ENCODE measurements around the gene C13orf46. TPM values are rescaled to one million over a fixed set of nuclear protein-coding genes. Genes with fewer than 3 reads are reported as not detected.

C13orf46 gene
- total and polyA plus RNA-seq, 10 of the 15 experiments (the other 5 are each of a cell fraction or from before 2014, with no cell fraction given), result 0.01 to 0.18 (median 0.09) TPM; not detected in 6

DNA sequence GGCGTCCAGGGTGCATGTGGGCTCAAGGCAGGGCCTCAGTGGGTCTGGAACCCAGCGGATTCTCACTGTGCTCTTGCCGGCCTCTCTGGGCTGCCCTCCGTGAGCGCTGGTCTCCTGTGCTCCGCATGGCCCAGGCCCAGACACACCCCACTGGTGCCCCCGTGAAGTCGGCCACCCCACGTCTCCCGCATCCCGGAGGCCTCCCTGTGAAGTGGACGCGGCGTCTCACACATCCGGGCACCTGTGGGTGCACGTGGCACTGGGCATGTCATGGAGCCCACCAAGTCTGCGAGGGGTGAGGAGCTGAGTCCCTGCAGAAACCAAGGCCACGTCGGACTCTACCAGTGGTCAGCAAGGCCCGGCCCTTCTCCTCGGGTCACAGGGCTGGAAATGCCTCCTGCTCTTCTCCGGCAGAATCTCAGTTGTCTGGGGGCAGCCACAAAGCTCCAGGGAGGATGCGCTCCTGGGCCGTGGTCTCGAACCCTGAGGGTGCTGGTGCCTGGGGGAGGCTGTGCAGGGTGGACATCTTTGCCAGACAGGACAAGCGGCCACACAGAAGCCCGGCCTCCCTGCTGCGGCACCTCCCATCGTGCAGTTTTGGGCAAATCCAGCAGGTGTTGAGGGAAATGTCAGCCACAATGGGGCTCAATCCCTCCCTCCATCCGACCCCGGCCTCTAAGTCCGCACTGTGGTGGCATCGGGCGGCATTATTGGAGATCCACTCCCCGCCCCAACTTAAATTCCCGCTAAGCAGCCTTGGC lies 2.2 kb downstream of the C13orf46 start:
- Histone ChIP-seq H4K20me1 (ENCODE audit: control insufficient read depth, insufficient read depth) (no peaks in the 10 kb centered on the region), H3K27ac (ENCODE audit: control insufficient read depth, insufficient read depth) (no peak overlapping the region), H3K4me2 (ENCODE audit: control insufficient read depth, insufficient read depth) (no peak overlapping the region), H2AFZ (ENCODE audit: control insufficient read depth, low read depth, low read length) (no peak overlapping the region), H3K79me2 (ENCODE audit: control insufficient read depth, insufficient read depth, low read length) (no peaks in the 10 kb centered on the region), H3K4me1 (ENCODE audit: control insufficient read depth, insufficient read depth, low read length) (no peaks in the 10 kb centered on the region), H3K36me3 (ENCODE audit: control insufficient read depth in 2 of 2, insufficient read depth in 2 of 2, low read length in 1 of 2) (no peaks in the 10 kb centered on the region; a peak in 1 of 4 replicates), H3K4me3 (no peak overlapping the region), H3K9me3 (replicated peaks; ENCODE audit: control insufficient read depth, insufficient read depth, low read length) (no peaks in the 10 kb centered on the region), H3K27me3 (replicated peaks in 1 of 2; ENCODE audit: control insufficient read depth in 2 of 2, insufficient read depth in 2 of 2, low read length in 1 of 2) (no peaks in the 10 kb centered on the region), H3K9ac (ENCODE audit: control insufficient read depth, insufficient read depth, low read length) (no peak overlapping the region)
- in situ Hi-C loops (cut with MboI), result loop anchor here (5.0 kb wide), 1 partner anchor 41 kb away; no protein-coding TSS in a partner anchor
- ChIA-PET RAD21 (ENCODE audit: unreplicated experiment) (no interaction called here), SMC1A (ENCODE audit: uncharacterized antibody, unreplicated experiment) (no interaction called here), POLR2A (no interaction called here), CTCF (no interaction called here)
- BruUV-seq (replicated peaks), result no TSS peak
- FAIRE-seq, result no peak
- 82% methylated on average over 32 of the region's 36 CpGs for WGBS (ENCODE audit: insufficient coverage, insufficient replicate concordance, low lambda C conversion rate, missing lambda C conversion rate)
- ATAC-seq, result no peak
- no peak for DNase-seq (ENCODE audit: low read depth, low spot score)
- intact Hi-C loops (cut with micrococcal nuclease; ENCODE audit: unreplicated experiment), result no loop called here
- TF ChIP-seq, protein P1, sequence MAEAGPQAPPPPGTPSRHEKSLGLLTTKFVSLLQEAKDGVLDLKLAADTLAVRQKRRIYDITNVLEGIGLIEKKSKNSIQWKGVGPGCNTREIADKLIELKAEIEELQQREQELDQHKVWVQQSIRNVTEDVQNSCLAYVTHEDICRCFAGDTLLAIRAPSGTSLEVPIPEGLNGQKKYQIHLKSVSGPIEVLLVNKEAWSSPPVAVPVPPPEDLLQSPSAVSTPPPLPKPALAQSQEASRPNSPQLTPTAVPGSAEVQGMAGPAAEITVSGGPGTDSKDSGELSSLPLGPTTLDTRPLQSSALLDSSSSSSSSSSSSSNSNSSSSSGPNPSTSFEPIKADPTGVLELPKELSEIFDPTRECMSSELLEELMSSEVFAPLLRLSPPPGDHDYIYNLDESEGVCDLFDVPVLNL (IDR thresholded peaks at IDR 0.05; ENCODE audit: low read depth, low read length), result no peak
- no peak for TF ChIP-seq POLR2AphosphoS5 (IDR thresholded peaks at IDR 0.05; ENCODE audit: low read length)
- TF ChIP-seq ATF7 (IDR thresholded peaks at IDR 0.05; ENCODE audit: low read depth), result no peak
- TF ChIP-seq, protein P2, sequence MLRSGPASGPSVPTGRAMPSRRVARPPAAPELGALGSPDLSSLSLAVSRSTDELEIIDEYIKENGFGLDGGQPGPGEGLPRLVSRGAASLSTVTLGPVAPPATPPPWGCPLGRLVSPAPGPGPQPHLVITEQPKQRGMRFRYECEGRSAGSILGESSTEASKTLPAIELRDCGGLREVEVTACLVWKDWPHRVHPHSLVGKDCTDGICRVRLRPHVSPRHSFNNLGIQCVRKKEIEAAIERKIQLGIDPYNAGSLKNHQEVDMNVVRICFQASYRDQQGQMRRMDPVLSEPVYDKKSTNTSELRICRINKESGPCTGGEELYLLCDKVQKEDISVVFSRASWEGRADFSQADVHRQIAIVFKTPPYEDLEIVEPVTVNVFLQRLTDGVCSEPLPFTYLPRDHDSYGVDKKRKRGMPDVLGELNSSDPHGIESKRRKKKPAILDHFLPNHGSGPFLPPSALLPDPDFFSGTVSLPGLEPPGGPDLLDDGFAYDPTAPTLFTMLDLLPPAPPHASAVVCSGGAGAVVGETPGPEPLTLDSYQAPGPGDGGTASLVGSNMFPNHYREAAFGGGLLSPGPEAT (IDR thresholded peaks at IDR 0.05; ENCODE audit: low read depth), result no peak
- no peak for TF ChIP-seq NR2C1 (IDR thresholded peaks at IDR 0.05)
- no peak for TF ChIP-seq ZBED1 (IDR thresholded peaks at IDR 0.05; ENCODE audit: borderline replicate concordance)
- no peak for TF ChIP-seq RELA (IDR thresholded peaks at IDR 0.05; ENCODE audit: borderline replicate concordance, partially characterized antibody)
- no peak for TF ChIP-seq SRF (IDR thresholded peaks at IDR 0.05; ENCODE audit: low read depth in 2 of 2, low read length in 2 of 2)
- no peak for TF ChIP-seq SMARCA5 (IDR thresholded peaks at IDR 0.05)
- no peak for TF ChIP-seq CBX3 (IDR thresholded peaks at IDR 0.05; ENCODE audit: borderline replicate concordance, low read depth)
- TF ChIP-seq BCL11A (IDR thresholded peaks at IDR 0.05; ENCODE audit: low read depth, low read length), result no peak
- no peak for TF ChIP-seq CHD4 (IDR thresholded peaks at IDR 0.05)
- no peak for TF ChIP-seq FOXK2 (IDR thresholded peaks at IDR 0.05)
- TF ChIP-seq BHLHE40 (IDR thresholded peaks at IDR 0.05; ENCODE audit: borderline replicate concordance in 1 of 2, low read depth in 2 of 2, low read length in 1 of 2), result no peak
- no peak for TF ChIP-seq SP1 (IDR thresholded peaks at IDR 0.05; ENCODE audit: low read depth, low read length)
- no peak for TF ChIP-seq NRF1 (conservative IDR thresholded peaks at IDR 0.05; ENCODE audit: low read depth, low read length)
- TF ChIP-seq, protein P3, sequence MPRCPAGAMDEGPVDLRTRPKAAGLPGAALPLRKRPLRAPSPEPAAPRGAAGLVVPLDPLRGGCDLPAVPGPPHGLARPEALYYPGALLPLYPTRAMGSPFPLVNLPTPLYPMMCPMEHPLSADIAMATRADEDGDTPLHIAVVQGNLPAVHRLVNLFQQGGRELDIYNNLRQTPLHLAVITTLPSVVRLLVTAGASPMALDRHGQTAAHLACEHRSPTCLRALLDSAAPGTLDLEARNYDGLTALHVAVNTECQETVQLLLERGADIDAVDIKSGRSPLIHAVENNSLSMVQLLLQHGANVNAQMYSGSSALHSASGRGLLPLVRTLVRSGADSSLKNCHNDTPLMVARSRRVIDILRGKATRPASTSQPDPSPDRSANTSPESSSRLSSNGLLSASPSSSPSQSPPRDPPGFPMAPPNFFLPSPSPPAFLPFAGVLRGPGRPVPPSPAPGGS (IDR thresholded peaks at IDR 0.05; ENCODE audit: borderline replicate concordance, insufficient read depth, low read depth, low read length, poor library complexity, severe bottlenecking), result no peak
- TF ChIP-seq EGR1 (IDR thresholded peaks at IDR 0.05; ENCODE audit: borderline replicate concordance in 1 of 2, low read depth in 2 of 2, low read length in 2 of 2), result no peak
- no peak for TF ChIP-seq RB1 (IDR thresholded peaks at IDR 0.05; ENCODE audit: borderline replicate concordance)
